ENCODE measurements around the gene ZNF35. TPM values are rescaled to one million over a fixed set of nuclear protein-coding genes. Genes with fewer than 3 reads are reported as not detected.

Gene ZNF35
- total and polyA plus RNA-seq, 2 of the 13 experiments (the other 11 are each of a cell fraction or from before 2014, with no cell fraction given): 0.20 to 0.22 TPM

DNA sequence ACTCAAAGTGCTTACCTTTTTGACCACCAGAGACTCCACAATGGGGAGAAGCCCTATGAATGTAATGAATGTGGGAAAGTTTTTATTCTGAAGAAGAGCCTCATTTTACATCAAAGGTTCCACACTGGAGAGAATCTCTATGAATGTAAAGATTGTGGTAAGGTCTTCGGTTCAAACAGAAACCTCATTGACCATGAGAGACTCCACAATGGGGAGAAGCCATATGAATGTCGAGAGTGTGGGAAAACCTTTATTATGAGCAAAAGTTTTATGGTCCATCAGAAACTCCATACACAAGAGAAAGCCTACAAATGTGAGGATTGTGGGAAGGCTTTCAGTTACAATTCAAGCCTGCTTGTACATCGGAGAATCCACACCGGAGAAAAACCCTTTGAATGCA lies 5.5 kb upstream of the ZNF35 start:
- FAIRE-seq (no peak), ATAC-seq (no peak), DNase-seq (ENCODE audit: low spot score) (no peak)
- in situ Hi-C loops (cut with HindIII; ENCODE audit: extremely low pct_ligation_motif_present, low pct_unique_long_range_greater_than_20kb): no loop called here
- Histone ChIP-seq H3K9me3 (ENCODE audit: low read length) (no peaks in the 10 kb centered on the region; the same call in 1 of the 2 replicates), H3K4me1 (ENCODE audit: insufficient read depth, low read length) (no peaks in the 10 kb centered on the region), H3K9ac (ENCODE audit: insufficient read depth, low read depth, low read length) (no peak overlapping the region), H3K27ac (ENCODE audit: extremely low read length, insufficient read depth, low read length) (no peak overlapping the region), H4K20me1 (ENCODE audit: insufficient read depth, low read length) (no peaks in the 10 kb centered on the region), H3K27me3 (ENCODE audit: control insufficient read depth in 1 of 2, insufficient read depth in 2 of 2, low read length in 2 of 2) (no peaks in the 10 kb centered on the region; a peak in 1 of 5 replicates), H3K4me2 (ENCODE audit: low read depth, low read length) (no peak overlapping the region), H3K4me3 (replicated peaks in 1 of 3; ENCODE audit: insufficient read depth in 1 of 3, low read depth in 2 of 3, low read length in 3 of 3) (no peak overlapping the region), H2AFZ (ENCODE audit: low read length) (no peak overlapping the region), H3K36me3 (replicated peaks in 1 of 2; ENCODE audit: control insufficient read depth in 1 of 2, insufficient read depth in 2 of 2, low read length in 2 of 2) (peaks cover 4 to 13% of the 10 kb centered on the region in 2 experiments; a peak in 3 of 5 replicates), H3K79me2 (ENCODE audit: insufficient read depth, low read length) (no peaks in the 10 kb centered on the region)
- ChIA-PET CTCF (ENCODE audit: low intra/inter-chr PET ratio, low total read pairs) (no interaction called here), POLR2A (no interaction called here)
- TF ChIP-seq, protein P1, sequence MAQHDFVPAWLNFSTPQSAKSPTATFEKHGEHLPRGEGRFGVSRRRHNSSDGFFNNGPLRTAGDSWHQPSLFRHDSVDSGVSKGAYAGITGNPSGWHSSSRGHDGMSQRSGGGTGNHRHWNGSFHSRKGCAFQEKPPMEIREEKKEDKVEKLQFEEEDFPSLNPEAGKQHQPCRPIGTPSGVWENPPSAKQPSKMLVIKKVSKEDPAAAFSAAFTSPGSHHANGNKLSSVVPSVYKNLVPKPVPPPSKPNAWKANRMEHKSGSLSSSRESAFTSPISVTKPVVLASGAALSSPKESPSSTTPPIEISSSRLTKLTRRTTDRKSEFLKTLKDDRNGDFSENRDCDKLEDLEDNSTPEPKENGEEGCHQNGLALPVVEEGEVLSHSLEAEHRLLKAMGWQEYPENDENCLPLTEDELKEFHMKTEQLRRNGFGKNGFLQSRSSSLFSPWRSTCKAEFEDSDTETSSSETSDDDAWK (CRISPR knock-in tag; IDR thresholded peaks at IDR 0.05): no peak
- TF ChIP-seq, protein P2, sequence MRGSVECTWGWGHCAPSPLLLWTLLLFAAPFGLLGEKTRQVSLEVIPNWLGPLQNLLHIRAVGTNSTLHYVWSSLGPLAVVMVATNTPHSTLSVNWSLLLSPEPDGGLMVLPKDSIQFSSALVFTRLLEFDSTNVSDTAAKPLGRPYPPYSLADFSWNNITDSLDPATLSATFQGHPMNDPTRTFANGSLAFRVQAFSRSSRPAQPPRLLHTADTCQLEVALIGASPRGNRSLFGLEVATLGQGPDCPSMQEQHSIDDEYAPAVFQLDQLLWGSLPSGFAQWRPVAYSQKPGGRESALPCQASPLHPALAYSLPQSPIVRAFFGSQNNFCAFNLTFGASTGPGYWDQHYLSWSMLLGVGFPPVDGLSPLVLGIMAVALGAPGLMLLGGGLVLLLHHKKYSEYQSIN (CRISPR knock-in tag; IDR thresholded peaks at IDR 0.05; ENCODE audit: borderline replicate concordance): no peak
- no peak for TF ChIP-seq JARID2 (CRISPR knock-in tag; IDR thresholded peaks at IDR 0.05; ENCODE audit: insufficient replicate concordance)
- TF ChIP-seq GATAD2A (CRISPR knock-in tag; IDR thresholded peaks at IDR 0.05): no peak
- TF ChIP-seq, protein P3, sequence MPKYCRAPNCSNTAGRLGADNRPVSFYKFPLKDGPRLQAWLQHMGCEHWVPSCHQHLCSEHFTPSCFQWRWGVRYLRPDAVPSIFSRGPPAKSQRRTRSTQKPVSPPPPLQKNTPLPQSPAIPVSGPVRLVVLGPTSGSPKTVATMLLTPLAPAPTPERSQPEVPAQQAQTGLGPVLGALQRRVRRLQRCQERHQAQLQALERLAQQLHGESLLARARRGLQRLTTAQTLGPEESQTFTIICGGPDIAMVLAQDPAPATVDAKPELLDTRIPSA (CRISPR knock-in tag; IDR thresholded peaks at IDR 0.05; ENCODE audit: borderline replicate concordance): no peak
- TF ChIP-seq ZNF598 (CRISPR knock-in tag; IDR thresholded peaks at IDR 0.05; ENCODE audit: borderline replicate concordance): no peak
- no peak for TF ChIP-seq ZFYVE20 (CRISPR knock-in tag; IDR thresholded peaks at IDR 0.05; ENCODE audit: borderline replicate concordance, low read depth)
- no peak for TF ChIP-seq MEIS2 (CRISPR knock-in tag; IDR thresholded peaks at IDR 0.05)
- no peak for TF ChIP-seq RBFOX2 (IDR thresholded peaks at IDR 0.05; ENCODE audit: low read depth, low read length)
- BruUV-seq (replicated peaks): no TSS peak
- WGBS (ENCODE audit: low lambda C conversion rate): 92% methylated on average over 4 of the region's 4 CpGs
- intact Hi-C loops (cut with micrococcal nuclease; ENCODE audit: unreplicated experiment): no loop called here
